PC-9 (cell line): ENCODE results near the gene NAT8.

Experiments used
- EZH2 ChIP-seq: fragments of 200-600 bp; sonication (generic); IDR thresholded peaks from 2 replicates; pipeline ENCODE4 v1.8.0; 2017; ENCODE audit warnings: antibody characterized with exemption, low read depth
- TF ChIP-seq, protein P1 (sequence below): fragments of 200-600 bp; sonication (generic); conservative IDR thresholded peaks from 2 replicates; pipeline ENCODE4 v1.6.1; 2017; ENCODE audit warnings: mixed run types, antibody characterized with exemption, mild to moderate bottlenecking, moderate library complexity

DNA sequence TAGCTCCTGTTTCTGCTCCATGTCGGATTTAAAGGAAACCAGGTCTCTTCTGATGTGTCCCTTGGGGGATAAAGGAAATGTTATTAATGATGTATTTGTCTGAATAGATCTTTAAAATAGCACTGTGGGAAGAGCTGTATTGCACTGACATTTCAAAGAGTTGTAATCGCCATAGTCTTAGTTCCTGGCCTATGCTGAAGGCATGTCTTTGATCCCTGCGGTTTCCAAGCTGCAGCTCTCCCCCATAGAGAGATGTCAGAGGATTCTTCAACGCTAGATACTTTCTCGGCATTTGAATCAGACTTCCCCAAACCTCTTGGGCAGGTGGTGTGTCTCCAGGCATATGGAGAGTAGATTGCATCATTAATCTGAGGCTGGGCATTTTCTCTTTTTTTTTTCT is 40.4 kb downstream of the NAT8 start:
- TF ChIP-seq, protein P1, sequence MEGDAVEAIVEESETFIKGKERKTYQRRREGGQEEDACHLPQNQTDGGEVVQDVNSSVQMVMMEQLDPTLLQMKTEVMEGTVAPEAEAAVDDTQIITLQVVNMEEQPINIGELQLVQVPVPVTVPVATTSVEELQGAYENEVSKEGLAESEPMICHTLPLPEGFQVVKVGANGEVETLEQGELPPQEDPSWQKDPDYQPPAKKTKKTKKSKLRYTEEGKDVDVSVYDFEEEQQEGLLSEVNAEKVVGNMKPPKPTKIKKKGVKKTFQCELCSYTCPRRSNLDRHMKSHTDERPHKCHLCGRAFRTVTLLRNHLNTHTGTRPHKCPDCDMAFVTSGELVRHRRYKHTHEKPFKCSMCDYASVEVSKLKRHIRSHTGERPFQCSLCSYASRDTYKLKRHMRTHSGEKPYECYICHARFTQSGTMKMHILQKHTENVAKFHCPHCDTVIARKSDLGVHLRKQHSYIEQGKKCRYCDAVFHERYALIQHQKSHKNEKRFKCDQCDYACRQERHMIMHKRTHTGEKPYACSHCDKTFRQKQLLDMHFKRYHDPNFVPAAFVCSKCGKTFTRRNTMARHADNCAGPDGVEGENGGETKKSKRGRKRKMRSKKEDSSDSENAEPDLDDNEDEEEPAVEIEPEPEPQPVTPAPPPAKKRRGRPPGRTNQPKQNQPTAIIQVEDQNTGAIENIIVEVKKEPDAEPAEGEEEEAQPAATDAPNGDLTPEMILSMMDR, result no peak
- TF ChIP-seq EZH2, result no peak
